ENCODE measurements around the gene SLC17A5. TPM values are rescaled to one million over a fixed set of nuclear protein-coding genes. Genes with fewer than 3 reads are reported as not detected.

Gene SLC17A5
- total and polyA plus RNA-seq, 4 donors: 9.1 to 19.3 (median 11.3) TPM

- Histone ChIP-seq H3K4me3 (ENCODE audit: low read depth in 1 of 3, low read length in 3 of 3) (no peak overlapping the region), H3K27ac (ENCODE audit: low read depth in 1 of 2, low read length in 2 of 2) (no peak overlapping the region), H3K4me1 (ENCODE audit: control insufficient read depth in 4 of 4, insufficient read depth in 4 of 4, low read length in 3 of 4) (peaks cover 3 to 11% (median 6%) of the 10 kb centered on the region in 4 donors), H3K9ac (ENCODE audit: low read depth in 1 of 2, low read length in 2 of 2) (no peak overlapping the region), H3K9me3 (ENCODE audit: control insufficient read depth in 4 of 4, low read length in 3 of 4) (no peaks in the 10 kb centered on the region), H3K36me3 (ENCODE audit: control insufficient read depth in 4 of 4, insufficient read depth in 3 of 4, low read depth in 1 of 4, low read length in 3 of 4) (peaks cover 0 to 10% (median 3%) of the 10 kb centered on the region in 4 donors), H3K27me3 (ENCODE audit: control insufficient read depth in 4 of 4, insufficient read depth in 4 of 4, low read length in 3 of 4) (no peaks in the 10 kb centered on the region)
- no peak for DNase-seq (ENCODE audit: low spot score)
- TF ChIP-seq RXRA (IDR thresholded peaks at IDR 0.05): no peak
- no peak for TF ChIP-seq HNF4G (IDR thresholded peaks at IDR 0.05)
- no peak for TF ChIP-seq RAD21 (IDR thresholded peaks at IDR 0.05)
- no peak for TF ChIP-seq SP1 (IDR thresholded peaks at IDR 0.05)
- no peak for TF ChIP-seq YY1 (IDR thresholded peaks at IDR 0.05)
- no peak for TF ChIP-seq ATF3 (IDR thresholded peaks at IDR 0.05)
- TF ChIP-seq CTCF (IDR thresholded peaks at IDR 0.05; ENCODE audit: low read depth, low read length, missing input control): no peak
- no peak for TF ChIP-seq REST (IDR thresholded peaks at IDR 0.05)
- TF ChIP-seq FOXA1 (IDR thresholded peaks at IDR 0.05): no peak
- no peak for TF ChIP-seq HNF4A (conservative IDR thresholded peaks at IDR 0.05)
- TF ChIP-seq FOXA2 (IDR thresholded peaks at IDR 0.05): no peak
- no peak for TF ChIP-seq MAX (IDR thresholded peaks at IDR 0.05)
- no peak for TF ChIP-seq NR2F2 (IDR thresholded peaks at IDR 0.05)
- TF ChIP-seq JUND (IDR thresholded peaks at IDR 0.05): no peak
- no peak for TF ChIP-seq TAF1 (conservative IDR thresholded peaks at IDR 0.05)
- no peak for TF ChIP-seq ZBTB33 (IDR thresholded peaks at IDR 0.05)
- no peak for TF ChIP-seq GABPA (IDR thresholded peaks at IDR 0.05 in 1 of 2, conservative IDR thresholded peaks at IDR 0.05 in 1 of 2)
- WGBS: 96% methylated on average over 2 of the region's 2 CpGs
These were observed 47.4 kb downstream of the SLC17A5 start for GRCh38 chr6:73606428-73606827.

GRCh38 chr6:73604461-73604860 is 49.3 kb downstream of the SLC17A5 start:
- Histone ChIP-seq H3K27ac (ENCODE audit: low read depth in 1 of 2, low read length in 2 of 2) (no peak overlapping the region), H3K9me3 (ENCODE audit: control insufficient read depth in 4 of 4, low read length in 3 of 4) (no peaks in the 10 kb centered on the region), H3K4me3 (ENCODE audit: low read depth in 1 of 3, low read length in 3 of 3) (no peak overlapping the region), H3K36me3 (ENCODE audit: control insufficient read depth in 4 of 4, insufficient read depth in 3 of 4, low read depth in 1 of 4, low read length in 3 of 4) (peaks cover 0 to 10% (median 3%) of the 10 kb centered on the region in 4 donors), H3K27me3 (ENCODE audit: control insufficient read depth in 4 of 4, insufficient read depth in 4 of 4, low read length in 3 of 4) (no peaks in the 10 kb centered on the region), H3K4me1 (ENCODE audit: control insufficient read depth in 4 of 4, insufficient read depth in 4 of 4, low read length in 3 of 4) (peaks cover 2 to 11% (median 6%) of the 10 kb centered on the region in 4 donors), H3K9ac (ENCODE audit: low read depth in 1 of 2, low read length in 2 of 2) (no peak overlapping the region)
- DNase-seq (ENCODE audit: low spot score): no peak
- 97% methylated on average over 5 of the region's 5 CpGs for WGBS
- TF ChIP-seq ZBTB33 (IDR thresholded peaks at IDR 0.05) (no peak), FOXA2 (IDR thresholded peaks at IDR 0.05) (no peak), YY1 (IDR thresholded peaks at IDR 0.05) (no peak), HNF4G (IDR thresholded peaks at IDR 0.05) (no peak), RAD21 (IDR thresholded peaks at IDR 0.05) (no peak), TAF1 (conservative IDR thresholded peaks at IDR 0.05) (no peak), RXRA (IDR thresholded peaks at IDR 0.05) (no peak), SP1 (IDR thresholded peaks at IDR 0.05) (no peak), MAX (IDR thresholded peaks at IDR 0.05) (no peak), EGR1 (IDR thresholded peaks at IDR 0.05; ENCODE audit: low read depth in 2 of 2) (no peak), CTCF (IDR thresholded peaks at IDR 0.05; ENCODE audit: low read depth, low read length, missing input control) (no peak)
